ENCODE data around the gene MSI2.

The MSI2 gene

GRCh38 chr17:57633236-57633635, 376.9 kb downstream of the MSI2 start:
- Histone ChIP-seq H3K27me3 (ENCODE audit: control insufficient read depth, low read length) (no peaks in the 10 kb centered on the region), H3K4me3 (ENCODE audit: low read length) (no peak overlapping the region), H3K36me3 (ENCODE audit: control insufficient read depth, low read length) (peaks cover 60% of the 10 kb centered on the region), H3K79me2 (ENCODE audit: control insufficient read depth, low read length) (no peaks in the 10 kb centered on the region), H3K4me2 (ENCODE audit: low read length) (no peak overlapping the region), H3K4me1 (ENCODE audit: control insufficient read depth, low read length) (peaks cover 92% of the 10 kb centered on the region), H3K9me3 (ENCODE audit: control insufficient read depth, insufficient read depth, low read length) (no peaks in the 10 kb centered on the region), H4K20me1 (ENCODE audit: control insufficient read depth, insufficient read depth, low read depth, low read length) (no peaks in the 10 kb centered on the region), H3K27ac (ENCODE audit: low read depth, low read length) (no peak overlapping the region), H3F3A (ENCODE audit: control insufficient read depth, insufficient read depth) (peaks cover 32% of the 10 kb centered on the region), H3K9me2 (replicated peaks; ENCODE audit: control insufficient read depth, low read length) (no peaks in the 10 kb centered on the region)
- TF ChIP-seq EZH2phosphoT487 (IDR thresholded peaks at IDR 0.05; ENCODE audit: borderline replicate concordance, low read length) (no peak), CTCF (IDR thresholded peaks at IDR 0.05; ENCODE audit: low read depth, low read length, poor library complexity, severe bottlenecking) (no peak)

DNA sequence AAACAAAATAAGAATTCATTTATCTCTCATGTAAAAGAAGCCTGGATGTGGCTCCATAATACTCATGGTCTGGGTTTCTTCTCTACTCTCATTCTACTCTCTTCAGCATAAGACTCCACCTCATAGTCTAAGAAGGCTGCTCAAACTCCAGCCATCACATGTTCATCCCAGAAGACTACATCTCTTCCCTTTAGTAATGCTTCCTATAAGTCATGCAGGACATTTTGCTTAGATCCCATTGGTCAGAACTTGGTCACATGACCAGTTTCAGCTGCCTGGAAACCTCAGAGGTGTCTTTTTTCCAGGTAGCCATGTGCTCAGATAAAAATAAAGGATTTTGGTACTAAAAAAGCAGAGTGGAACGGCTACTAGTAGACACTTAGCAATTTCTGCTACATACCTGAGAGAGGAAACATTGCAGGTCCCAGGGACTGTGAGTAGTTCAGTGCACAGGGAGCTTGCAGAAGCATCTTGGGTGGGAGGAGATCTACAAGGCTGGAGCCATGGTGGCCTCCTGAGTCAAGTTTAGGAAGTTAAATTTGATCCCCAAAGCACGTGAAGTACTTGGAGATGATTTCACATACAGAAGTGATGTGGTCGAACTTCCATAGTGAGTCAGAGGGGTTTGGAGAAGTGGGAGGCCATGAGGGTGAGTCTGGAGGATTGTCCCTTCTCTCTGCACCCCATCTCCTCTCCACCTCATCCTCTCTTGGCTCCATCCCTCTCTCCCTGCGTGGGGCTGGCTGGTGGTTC, 378.6 kb downstream of the MSI2 start:
- no peaks in the 10 kb centered on the region for H3K27me3 ChIP-seq (ENCODE audit: control insufficient read depth, low read length)
- H3K36me3 ChIP-seq (ENCODE audit: control insufficient read depth, low read length): peaks cover 54% of the 10 kb centered on the region
- TF ChIP-seq CTCF (IDR thresholded peaks at IDR 0.05; ENCODE audit: low read depth, low read length, poor library complexity, severe bottlenecking): no peak
- no peaks in the 10 kb centered on the region for H4K20me1 ChIP-seq (ENCODE audit: control insufficient read depth, insufficient read depth, low read depth, low read length)
- no peaks in the 10 kb centered on the region for H3K9me2 ChIP-seq (replicated peaks; ENCODE audit: control insufficient read depth, low read length)
- H3F3A ChIP-seq (ENCODE audit: control insufficient read depth, insufficient read depth): peaks cover 29% of the 10 kb centered on the region
- peak overlapping the region; percentile 76 for H3K4me2 ChIP-seq (ENCODE audit: low read length)
- no peaks in the 10 kb centered on the region for H3K79me2 ChIP-seq (ENCODE audit: control insufficient read depth, low read length)
- no peak overlapping the region for H3K4me3 ChIP-seq (ENCODE audit: low read length)
- no peaks in the 10 kb centered on the region for H3K9me3 ChIP-seq (ENCODE audit: control insufficient read depth, insufficient read depth, low read length)
- peaks cover 77% of the 10 kb centered on the region for H3K4me1 ChIP-seq (ENCODE audit: control insufficient read depth, low read length)
- H3K27ac ChIP-seq (ENCODE audit: low read depth, low read length): peak overlapping the region; percentile 96

GRCh38 chr17:57636274-57636673, 380.0 kb downstream of the MSI2 start:
- no peaks in the 10 kb centered on the region for H3K79me2 ChIP-seq (ENCODE audit: control insufficient read depth, low read length)
- H3K36me3 ChIP-seq (ENCODE audit: control insufficient read depth, low read length): peaks cover 43% of the 10 kb centered on the region
- H3K4me3 ChIP-seq (ENCODE audit: low read length): peak overlapping the region; percentile 66
- H3K4me2 ChIP-seq (ENCODE audit: low read length): peak overlapping the region; percentile 76
- H3K27ac ChIP-seq (ENCODE audit: low read depth, low read length): peak overlapping the region; percentile 96
- H4K20me1 ChIP-seq (ENCODE audit: control insufficient read depth, insufficient read depth, low read depth, low read length): no peaks in the 10 kb centered on the region
- H3K9me3 ChIP-seq (ENCODE audit: control insufficient read depth, insufficient read depth, low read length): no peaks in the 10 kb centered on the region
- H3F3A ChIP-seq (ENCODE audit: control insufficient read depth, insufficient read depth): peaks cover 28% of the 10 kb centered on the region
- TF ChIP-seq EZH2phosphoT487 (IDR thresholded peaks at IDR 0.05; ENCODE audit: borderline replicate concordance, low read length) (no peak), CTCF (IDR thresholded peaks at IDR 0.05; ENCODE audit: low read depth, low read length, poor library complexity, severe bottlenecking) (peak; percentile 20)
- H3K4me1 ChIP-seq (ENCODE audit: control insufficient read depth, low read length): peaks cover 63% of the 10 kb centered on the region
- no peaks in the 10 kb centered on the region for H3K9me2 ChIP-seq (replicated peaks; ENCODE audit: control insufficient read depth, low read length)
- no peaks in the 10 kb centered on the region for H3K27me3 ChIP-seq (ENCODE audit: control insufficient read depth, low read length)

All from DOHH2 (cell line).